IgD-negative memory B cell (primary cell): ENCODE measurements around the gene MICAL2. TPM values are rescaled to one million over a fixed set of nuclear protein-coding genes. Genes with fewer than 3 reads are reported as not detected.

Experiments
- H3K27ac Mint-ChIP-seq, 3 donors: one replicate each; pipeline ENCODE4 v1.8.0; 2020 to 2022; ENCODE audit warnings: mild to moderate bottlenecking in 3 of 3, mixed read lengths in 3 of 3, moderate library complexity in 1 of 3
- H3K27me3 Mint-ChIP-seq: one replicate; pipeline ENCODE4 v1.8.0; 2021; ENCODE audit warnings: mixed read lengths
- H3K36me3 Mint-ChIP-seq: one replicate; pipeline ENCODE4 v1.8.0; 2020; ENCODE audit warnings: mild to moderate bottlenecking, mixed read lengths
- H3K4me1 Mint-ChIP-seq, 3 donors: one replicate each; pipeline ENCODE4 v1.8.0; 2020 to 2022; ENCODE audit warnings: mixed read lengths in 3 of 3, mild to moderate bottlenecking in 1 of 3
- H3K4me3 Mint-ChIP-seq, 4 donors: one replicate each; pipeline ENCODE4 v1.8.0; 2020 to 2022; ENCODE audit warnings: mild to moderate bottlenecking in 4 of 4, mixed read lengths in 4 of 4, moderate library complexity in 3 of 4
- H3K9me3 Mint-ChIP-seq, 3 donors: one replicate each; pipeline ENCODE4 v1.8.0; 2020 to 2021; ENCODE audit warnings: mixed read lengths in 3 of 3, mild to moderate bottlenecking in 1 of 3
- polyA plus RNA-seq: library from polyadenylated mRNA; unstranded; fragments of 300-500 nt; fragmentation: Illumina TruSeq; gene quantifications from one replicate; pipeline ENCODE4 v1.2.3, GENCODE V29; 2021

MICAL2 gene
- polyA plus RNA-seq, 1 donor from 2014 or later: 0.84 TPM

- H3K4me3 Mint-ChIP-seq: no peak overlapping the region
- H3K36me3 Mint-ChIP-seq: peaks cover 2% of the 10 kb centered on the region
- no peaks in the 10 kb centered on the region for H3K4me1 Mint-ChIP-seq
- peaks cover 3% of the 10 kb centered on the region for H3K27me3 Mint-ChIP-seq
- H3K27ac Mint-ChIP-seq: no peak overlapping the region
- no peaks in the 10 kb centered on the region for H3K9me3 Mint-ChIP-seq
Measured at GRCh38 chr11:12274558-12275197, 164.3 kb downstream of the MICAL2 start.

GRCh38 chr11:12275818-12276217 is 165.4 kb downstream of the MICAL2 start:
- Mint-ChIP-seq H3K4me1 (no peaks in the 10 kb centered on the region), H3K4me3 (no peak overlapping the region), H3K9me3 (no peaks in the 10 kb centered on the region), H3K27me3 (peaks cover 3% of the 10 kb centered on the region), H3K36me3 (peaks cover 2% of the 10 kb centered on the region), H3K27ac (no peak overlapping the region)

GRCh38 chr11:12276356-12276755 is 166.0 kb downstream of the MICAL2 start:
- H3K4me1 Mint-ChIP-seq: no peaks in the 10 kb centered on the region
- peaks cover 2% of the 10 kb centered on the region for H3K36me3 Mint-ChIP-seq
- H3K27ac Mint-ChIP-seq: no peak overlapping the region
- H3K9me3 Mint-ChIP-seq: no peaks in the 10 kb centered on the region
- peaks cover 3% of the 10 kb centered on the region for H3K27me3 Mint-ChIP-seq
- H3K4me3 Mint-ChIP-seq: no peak overlapping the region

- Mint-ChIP-seq H3K27ac (peak overlapping the region in 1 of 3 donors; percentile 13), H3K4me1 (no peaks in the 10 kb centered on the region), H3K36me3 (peaks cover 2% of the 10 kb centered on the region), H3K4me3 (no peak overlapping the region), H3K9me3 (no peaks in the 10 kb centered on the region), H3K27me3 (peaks cover 3% of the 10 kb centered on the region)
Measured at GRCh38 chr11:12276831-12277475, 166.6 kb downstream of the MICAL2 start.

- Mint-ChIP-seq H3K27me3 (no peaks in the 10 kb centered on the region), H3K4me1 (no peaks in the 10 kb centered on the region), H3K9me3 (no peaks in the 10 kb centered on the region), H3K4me3 (no peak overlapping the region), H3K27ac (peak overlapping the region in 1 of 3 donors; percentile 59), H3K36me3 (peaks cover 2% of the 10 kb centered on the region)
Measured at GRCh38 chr11:12278766-12279671, 168.6 kb downstream of the MICAL2 start.

- H3K27ac Mint-ChIP-seq: no peak overlapping the region
- no peaks in the 10 kb centered on the region for H3K4me1 Mint-ChIP-seq
- no peak overlapping the region for H3K4me3 Mint-ChIP-seq
- peaks cover 2% of the 10 kb centered on the region for H3K36me3 Mint-ChIP-seq
- H3K9me3 Mint-ChIP-seq: no peaks in the 10 kb centered on the region
- no peaks in the 10 kb centered on the region for H3K27me3 Mint-ChIP-seq
Measured at GRCh38 chr11:12279672-12280108, 169.3 kb downstream of the MICAL2 start.

- Mint-ChIP-seq H3K9me3 (no peaks in the 10 kb centered on the region), H3K4me3 (no peak overlapping the region), H3K27ac (no peak overlapping the region), H3K36me3 (peaks cover under 1% of the 10 kb centered on the region), H3K4me1 (no peaks in the 10 kb centered on the region), H3K27me3 (no peaks in the 10 kb centered on the region)
Measured at GRCh38 chr11:12280199-12280837, 169.9 kb downstream of the MICAL2 start.

GRCh38 chr11:12280838-12281565 is 170.6 kb downstream of the MICAL2 start:
- no peaks in the 10 kb centered on the region for H3K36me3 Mint-ChIP-seq
- no peaks in the 10 kb centered on the region for H3K9me3 Mint-ChIP-seq
- H3K27ac Mint-ChIP-seq: no peak overlapping the region
- H3K27me3 Mint-ChIP-seq: no peaks in the 10 kb centered on the region
- H3K4me3 Mint-ChIP-seq: no peak overlapping the region
- no peaks in the 10 kb centered on the region for H3K4me1 Mint-ChIP-seq

GRCh38 chr11:12281571-12282478 is 171.4 kb downstream of the MICAL2 start:
- H3K36me3 Mint-ChIP-seq: no peaks in the 10 kb centered on the region
- H3K27me3 Mint-ChIP-seq: no peaks in the 10 kb centered on the region
- no peak overlapping the region for H3K27ac Mint-ChIP-seq
- H3K9me3 Mint-ChIP-seq: no peaks in the 10 kb centered on the region
- H3K4me1 Mint-ChIP-seq: no peaks in the 10 kb centered on the region
- H3K4me3 Mint-ChIP-seq: no peak overlapping the region

- no peaks in the 10 kb centered on the region for H3K9me3 Mint-ChIP-seq
Measured at GRCh38 chr11:12282676-12283075, 172.3 kb downstream of the MICAL2 start.

GRCh38 chr11:12284316-12285050 is 174.1 kb downstream of the MICAL2 start:
- H3K27ac Mint-ChIP-seq: no peak overlapping the region
- H3K9me3 Mint-ChIP-seq: no peaks in the 10 kb centered on the region
- peaks cover 5% of the 10 kb centered on the region for H3K27me3 Mint-ChIP-seq
- H3K36me3 Mint-ChIP-seq: no peaks in the 10 kb centered on the region
- no peaks in the 10 kb centered on the region for H3K4me1 Mint-ChIP-seq
- no peak overlapping the region for H3K4me3 Mint-ChIP-seq

More at GRCh38 chr11:12282676-12283075, 172.3 kb downstream of the MICAL2 start:
- H3K27ac Mint-ChIP-seq: no peak overlapping the region
- no peaks in the 10 kb centered on the region for H3K4me1 Mint-ChIP-seq
- no peaks in the 10 kb centered on the region for H3K27me3 Mint-ChIP-seq
- no peaks in the 10 kb centered on the region for H3K36me3 Mint-ChIP-seq
- no peak overlapping the region for H3K4me3 Mint-ChIP-seq

GRCh38 chr11:12285106-12285505 is 174.7 kb downstream of the MICAL2 start:
- peaks cover 1% of the 10 kb centered on the region for H3K36me3 Mint-ChIP-seq
- no peak overlapping the region for H3K27ac Mint-ChIP-seq
- no peaks in the 10 kb centered on the region for H3K9me3 Mint-ChIP-seq
- peaks cover 5% of the 10 kb centered on the region for H3K27me3 Mint-ChIP-seq
- peaks cover 0 to 2% (median under 1%) of the 10 kb centered on the region in 3 donors for H3K4me1 Mint-ChIP-seq
- no peak overlapping the region for H3K4me3 Mint-ChIP-seq

- peaks cover 3% of the 10 kb centered on the region for H3K36me3 Mint-ChIP-seq
- H3K9me3 Mint-ChIP-seq: no peaks in the 10 kb centered on the region
- peaks cover 0 to 4% (median 3%) of the 10 kb centered on the region in 3 donors for H3K4me1 Mint-ChIP-seq
- H3K27me3 Mint-ChIP-seq: peaks cover 7% of the 10 kb centered on the region
- peak overlapping the region in 1 of 3 donors; percentile 43 for H3K27ac Mint-ChIP-seq
- no peak overlapping the region for H3K4me3 Mint-ChIP-seq
Measured at GRCh38 chr11:12285811-12286222, 175.4 kb downstream of the MICAL2 start.
